Medulla oblongata (tissue), 1 donor: ENCODE measurements around the gene LMBR1.

Experiments used
- DNase-seq: peaks from one replicate; pipeline ENCODE4 v3.0.0-alpha.2; 2015; ENCODE audit errors: extremely low spot score

The LMBR1 gene

GRCh38 chr7:156795415-156795814 lies 97.6 kb downstream of the LMBR1 start:
- DNase-seq: no peak

GRCh38 chr7:156793334-156793733 lies 99.6 kb downstream of the LMBR1 start:
- no peak for DNase-seq

GRCh38 chr7:156792611-156793010 lies 100.4 kb downstream of the LMBR1 start:
- DNase-seq: no peak

- no peak for DNase-seq
These were observed 101.7 kb downstream of the LMBR1 start for GRCh38 chr7:156791241-156791640.

GRCh38 chr7:156790264-156790663 lies 102.7 kb downstream of the LMBR1 start:
- DNase-seq: no peak

GRCh38 chr7:156785998-156786543 lies 106.9 kb downstream of the LMBR1 start:
- DNase-seq: no peak

GRCh38 chr7:156783864-156784263 lies 109.1 kb downstream of the LMBR1 start:
- no peak for DNase-seq

GRCh38 chr7:156781972-156782371 lies 111.0 kb downstream of the LMBR1 start:
- DNase-seq: no peak

GRCh38 chr7:156780724-156781455 lies 112.1 kb downstream of the LMBR1 start:
- no peak for DNase-seq

GRCh38 chr7:156778668-156779067 lies 114.3 kb downstream of the LMBR1 start:
- no peak for DNase-seq

GRCh38 chr7:156778201-156778600 lies 114.8 kb downstream of the LMBR1 start:
- DNase-seq: no peak

GRCh38 chr7:156777364-156778069 lies 115.5 kb downstream of the LMBR1 start:
- DNase-seq: no peak

GRCh38 chr7:156776527-156776926 lies 116.5 kb downstream of the LMBR1 start:
- DNase-seq: no peak

- DNase-seq: no peak
These were observed 119.0 kb downstream of the LMBR1 start for GRCh38 chr7:156773966-156774365.

GRCh38 chr7:156772725-156773124 lies 120.3 kb downstream of the LMBR1 start:
- DNase-seq: no peak

GRCh38 chr7:156768698-156769472 lies 124.1 kb downstream of the LMBR1 start:
- no peak for DNase-seq

GRCh38 chr7:156766666-156767065 lies 126.3 kb downstream of the LMBR1 start:
- no peak for DNase-seq

GRCh38 chr7:156765901-156766656 lies 126.9 kb downstream of the LMBR1 start:
- no peak for DNase-seq

- no peak for DNase-seq
These were observed 128.2 kb downstream of the LMBR1 start for GRCh38 chr7:156764766-156765165.

- peak; percentile 86 for DNase-seq
These were observed 128.8 kb downstream of the LMBR1 start for GRCh38 chr7:156764016-156764669.
